ENCODE results near the gene ITGA3. TPM values are rescaled to one million over a fixed set of nuclear protein-coding genes. Genes with fewer than 3 reads are reported as not detected.

The ITGA3 gene
- total RNA-seq, 2 donors from 2014 or later: 16.6 to 21.7 TPM

GRCh38 chr17:50028736-50029120 lies 27.2 kb upstream of the ITGA3 start:
- no peak for DNase-seq
- 78 to 83% methylated on average over 1 to 6 of the region's 6 CpGs for WGBS, 2 experiments (ENCODE audit: insufficient coverage in 1 of 2, insufficient read length in 1 of 2)
- TF ChIP-seq CTCF (conservative IDR thresholded peaks at IDR 0.05): no peak
- Histone ChIP-seq H3K9me3 (ENCODE audit: control insufficient read depth, low read length) (no peaks in the 10 kb centered on the region), H3K4me1 (ENCODE audit: control insufficient read depth, insufficient read depth, low read length) (peaks cover 3% of the 10 kb centered on the region), H3K9ac (ENCODE audit: extremely low read depth, low read length, poor library complexity, severe bottlenecking) (no peak overlapping the region), H3K27me3 (ENCODE audit: control insufficient read depth, insufficient read depth, low read length, poor library complexity, severe bottlenecking) (peaks cover 9% of the 10 kb centered on the region), H3K4me3 (ENCODE audit: low read length) (no peak overlapping the region), H3K36me3 (ENCODE audit: control insufficient read depth, insufficient read depth, low read length) (no peaks in the 10 kb centered on the region), H3K27ac (ENCODE audit: low read depth, low read length) (no peak overlapping the region)
- peaks cover 23% of the 10 kb centered on the region for H3K27me3 Mint-ChIP-seq (ENCODE audit: insufficient read depth)
- peak overlapping the region; percentile 11 for H3K27ac Mint-ChIP-seq
- peak overlapping the region; percentile 28 for H3K4me3 Mint-ChIP-seq
- H3K4me1 Mint-ChIP-seq: peaks cover 12% of the 10 kb centered on the region
- no peaks in the 10 kb centered on the region for H3K9me3 Mint-ChIP-seq
- H3K36me3 Mint-ChIP-seq (ENCODE audit: low read depth): no peaks in the 10 kb centered on the region

- no peak for DNase-seq
- Mint-ChIP-seq H3K4me3 (no peak overlapping the region), H3K27ac (no peak overlapping the region), H3K4me1 (peaks cover 15% of the 10 kb centered on the region), H3K27me3 (ENCODE audit: insufficient read depth) (peaks cover 23% of the 10 kb centered on the region), H3K36me3 (ENCODE audit: low read depth) (no peaks in the 10 kb centered on the region), H3K9me3 (no peaks in the 10 kb centered on the region)
- Histone ChIP-seq H3K4me1 (ENCODE audit: control insufficient read depth, insufficient read depth, low read length) (peaks cover 3% of the 10 kb centered on the region), H3K4me3 (ENCODE audit: low read length) (no peak overlapping the region), H3K36me3 (ENCODE audit: control insufficient read depth, insufficient read depth, low read length) (no peaks in the 10 kb centered on the region), H3K9me3 (ENCODE audit: control insufficient read depth, low read length) (no peaks in the 10 kb centered on the region), H3K27me3 (ENCODE audit: control insufficient read depth, insufficient read depth, low read length, poor library complexity, severe bottlenecking) (peaks cover 9% of the 10 kb centered on the region), H3K9ac (ENCODE audit: extremely low read depth, low read length, poor library complexity, severe bottlenecking) (no peak overlapping the region), H3K27ac (ENCODE audit: low read depth, low read length) (no peak overlapping the region)
- 95 to 100% methylated on average over 1 to 7 of the region's 7 CpGs for WGBS, 2 experiments (ENCODE audit: insufficient coverage in 1 of 2, insufficient read length in 1 of 2)
- TF ChIP-seq CTCF (conservative IDR thresholded peaks at IDR 0.05): no peak
Observed at GRCh38 chr17:50029185-50029584, 26.7 kb upstream of the ITGA3 start.

GRCh38 chr17:50033316-50033715 lies 22.6 kb upstream of the ITGA3 start:
- peaks cover 38% of the 10 kb centered on the region for H3K4me1 Mint-ChIP-seq
- no peak for TF ChIP-seq CTCF (conservative IDR thresholded peaks at IDR 0.05)

More at GRCh38 chr17:50033316-50033715, 22.6 kb upstream of the ITGA3 start:
- no peaks in the 10 kb centered on the region for H3K36me3 Mint-ChIP-seq (ENCODE audit: low read depth)
- peaks cover 10% of the 10 kb centered on the region for H3K27me3 Mint-ChIP-seq (ENCODE audit: insufficient read depth)
- DNase-seq: peak; percentile 18
- WGBS, 2 experiments (ENCODE audit: insufficient coverage in 1 of 2, insufficient read length in 1 of 2): 83 to 86% methylated on average over 5 to 6 of the region's 6 CpGs
- Histone ChIP-seq H3K4me3 (ENCODE audit: low read length) (no peak overlapping the region), H3K9me3 (ENCODE audit: control insufficient read depth, low read length) (no peaks in the 10 kb centered on the region), H3K27me3 (ENCODE audit: control insufficient read depth, insufficient read depth, low read length, poor library complexity, severe bottlenecking) (no peaks in the 10 kb centered on the region), H3K9ac (ENCODE audit: extremely low read depth, low read length, poor library complexity, severe bottlenecking) (no peak overlapping the region), H3K36me3 (ENCODE audit: control insufficient read depth, insufficient read depth, low read length) (no peaks in the 10 kb centered on the region), H3K4me1 (ENCODE audit: control insufficient read depth, insufficient read depth, low read length) (peaks cover 19% of the 10 kb centered on the region), H3K27ac (ENCODE audit: low read depth, low read length) (no peak overlapping the region)
- H3K4me3 Mint-ChIP-seq: no peak overlapping the region
- no peak overlapping the region for H3K27ac Mint-ChIP-seq
- H3K9me3 Mint-ChIP-seq: no peaks in the 10 kb centered on the region

Measured in endodermal cell (in vitro differentiated cells).